Neural cell (in vitro differentiated cells): Measurements from ENCODE around the gene TMEM184A. TPM values are rescaled to one million over a fixed set of nuclear protein-coding genes. Genes with fewer than 3 reads are reported as not detected.

Source experiments
- H2AFZ ChIP-seq: fragments of 200-600, 300-800 bp; sonication (generic), shearing (Covaris generic); 2 replicates; pipeline ENCODE4 v1.6.0; 2014; ENCODE audit warnings: low read depth, mild to moderate bottlenecking, antibody characterized with exemption, low read length, moderate library complexity
- H3F3A ChIP-seq: fragments of 200-600 bp; shearing (Covaris generic); 2 replicates; pipeline ENCODE4 v1.6.1; 2016; ENCODE audit warnings: mild to moderate bottlenecking, moderate library complexity, mixed read lengths, antibody characterized with exemption, low read length; ENCODE audit not compliant: insufficient read depth, poor library complexity, severe bottlenecking
- H3K27ac ChIP-seq: fragments of 200-600, 300-800 bp; sonication (generic), shearing (Covaris generic); 2 replicates; pipeline ENCODE4 v1.5.1; 2014; ENCODE audit warnings: mild to moderate bottlenecking, low read length, moderate library complexity
- H3K27me3 ChIP-seq: fragments of 300-800, 200-600 bp; sonication (generic), shearing (Covaris generic); 2 replicates; pipeline ENCODE4 v1.6.0; 2014; ENCODE audit warnings: mild to moderate bottlenecking, low read depth, low read length, moderate library complexity; ENCODE audit not compliant: insufficient read depth
- H3K36me3 ChIP-seq: fragments of 300-800, 200-600 bp; sonication (generic), shearing (Covaris generic); 2 replicates; pipeline ENCODE4 v1.5.1; 2014; ENCODE audit warnings: mild to moderate bottlenecking, antibody characterized with exemption, low read length, moderate library complexity; ENCODE audit not compliant: insufficient read depth
- H3K4me2 ChIP-seq: fragments of 300-800, 200-600 bp; sonication (generic), shearing (Covaris generic); 2 replicates; pipeline ENCODE4 v1.6.0; 2014; ENCODE audit warnings: mild to moderate bottlenecking, low read length
- H3K4me3 ChIP-seq: fragments of 300-800, 200-600 bp; sonication (generic), shearing (Covaris generic); 2 replicates; pipeline ENCODE4 v1.5.1; 2014; ENCODE audit warnings: mild to moderate bottlenecking, low read length, moderate library complexity
- H3K79me2 ChIP-seq: fragments of 200-600 bp; shearing (Covaris generic); replicated peaks from 2 replicates; pipeline ENCODE4 v1.6.0; 2014; ENCODE audit warnings: mild to moderate bottlenecking, low read length, moderate library complexity; ENCODE audit not compliant: insufficient read depth
- H3K9ac ChIP-seq: fragments of 300-800, 200-600 bp; sonication (generic), shearing (Covaris generic); 2 replicates; pipeline ENCODE4 v1.6.1; 2016; ENCODE audit warnings: mild to moderate bottlenecking, low read length, mixed read lengths
- H3K9me2 ChIP-seq: fragments of 200-600 bp; shearing (Covaris generic); 2 replicates; pipeline ENCODE4 v1.6.1; 2016; ENCODE audit warnings: mild to moderate bottlenecking, low read length, mixed read lengths; ENCODE audit not compliant: insufficient read depth
- H3K9me3 ChIP-seq: fragments of 200-600, 300-800 bp; sonication (generic), shearing (Covaris generic); 2 replicates; pipeline ENCODE4 v1.6.1; 2016; ENCODE audit warnings: mild to moderate bottlenecking, mixed run types, low read length, moderate library complexity, mixed read lengths
- H4K20me1 ChIP-seq: fragments of 200-600 bp; shearing (Covaris generic); 2 replicates; pipeline ENCODE4 v1.6.1; 2016; ENCODE audit warnings: mild to moderate bottlenecking, mixed run types; ENCODE audit not compliant: insufficient read depth
- EP300 ChIP-seq: fragments of 450-650 bp; conservative IDR thresholded peaks from 2 replicates; pipeline ENCODE4 v1.6.1; 2014; ENCODE audit warnings: antibody characterized with exemption, mild to moderate bottlenecking, moderate library complexity; ENCODE audit not compliant: poor library complexity, severe bottlenecking
- EZH2 ChIP-seq: fragments of 200-600, 300-800 bp; shearing (Covaris generic), sonication (generic); IDR thresholded peaks from 2 replicates; pipeline ENCODE4 v1.6.1; 2014; ENCODE audit warnings: antibody characterized with exemption, low read length, borderline replicate concordance, mild to moderate bottlenecking; ENCODE audit not compliant: insufficient read depth, poor library complexity, severe bottlenecking
- MXI1 ChIP-seq: fragments of 450-650 bp; conservative IDR thresholded peaks from 2 replicates; pipeline ENCODE4 v1.6.1; 2014; ENCODE audit warnings: antibody characterized with exemption, mild to moderate bottlenecking; ENCODE audit not compliant: poor library complexity, severe bottlenecking
- POLR2AphosphoS5 ChIP-seq: IDR thresholded peaks from 2 replicates; pipeline ENCODE4 v1.6.1; 2012
- RAD21 ChIP-seq: fragments of 450-650 bp; conservative IDR thresholded peaks from 2 replicates; pipeline ENCODE4 v1.6.1; 2014; ENCODE audit warnings: antibody characterized with exemption, mild to moderate bottlenecking, moderate library complexity
- SMC3 ChIP-seq: fragments of 450-650 bp; conservative IDR thresholded peaks from 2 replicates; pipeline ENCODE4 v1.6.1; 2014; ENCODE audit warnings: antibody characterized with exemption, mild to moderate bottlenecking, moderate library complexity; ENCODE audit not compliant: poor library complexity
- TAF1 ChIP-seq: IDR thresholded peaks from 2 replicates; pipeline ENCODE4 v1.6.1; 2012; ENCODE audit warnings: low read depth
- polyA plus RNA-seq: library from polyadenylated mRNA; depleted of rRNA; stranded (reverse); fragments of >200 nt; gene quantifications from 2 replicates; pipeline ENCODE4 v1.2.3, GENCODE V29; 2014
- TF ChIP-seq, protein P1 (sequence below): IDR thresholded peaks from 2 replicates; pipeline ENCODE4 v1.6.1; 2012; ENCODE audit warnings: borderline replicate concordance
- TF ChIP-seq, protein P2 (sequence below): fragments of 450-650 bp; IDR thresholded peaks from 2 replicates; pipeline ENCODE4 v1.5.1; 2014; ENCODE audit warnings: antibody characterized with exemption, mild to moderate bottlenecking, moderate library complexity; ENCODE audit not compliant: poor library complexity, severe bottlenecking

The TMEM184A gene
- polyA plus RNA-seq, 1 donor from 2014 or later, result not detected

DNA sequence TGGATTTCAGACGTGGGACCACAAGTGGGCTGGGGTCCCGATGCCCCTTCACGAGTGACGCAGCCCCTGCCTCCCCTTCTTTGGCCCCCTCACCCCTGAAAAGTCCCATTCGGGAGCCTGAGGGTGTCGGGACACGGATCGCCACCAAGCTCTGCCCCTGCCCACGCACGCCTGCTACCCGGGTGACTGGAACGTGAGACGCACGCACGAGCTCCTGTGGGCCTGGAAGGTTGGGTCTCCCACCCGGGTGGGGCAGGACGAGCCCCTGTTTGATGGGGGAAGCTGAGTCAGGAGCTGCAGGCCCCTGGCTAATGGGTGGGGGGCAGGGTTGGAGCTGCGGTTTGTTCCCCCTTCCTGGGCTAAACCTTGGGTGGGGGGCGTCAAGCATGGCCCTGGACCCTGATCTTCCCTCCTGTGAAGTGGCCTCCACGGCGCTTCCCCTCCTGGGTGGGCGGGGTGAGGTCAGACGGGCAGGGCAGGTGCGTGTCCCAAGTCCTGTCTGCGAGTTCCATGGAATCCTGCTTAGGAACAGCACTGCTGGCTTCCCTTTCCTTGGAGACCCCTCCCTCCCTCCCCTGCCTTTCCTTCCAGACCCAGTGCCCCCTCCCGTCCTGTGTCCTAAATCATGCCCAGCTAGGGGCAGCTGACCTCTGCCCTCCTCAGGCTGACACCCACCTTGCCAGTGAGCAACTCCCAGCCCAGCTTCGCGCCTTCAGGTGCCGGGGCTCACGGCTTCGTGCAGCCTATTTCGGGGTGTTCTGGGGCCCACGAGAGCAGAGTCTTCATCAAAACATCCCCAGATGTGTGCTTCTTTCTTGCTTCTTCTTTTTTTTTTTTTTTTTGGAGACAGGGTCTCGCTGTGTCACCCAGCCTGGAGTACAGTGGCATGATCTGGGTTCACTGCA, 5.3 kb upstream of the TMEM184A start:
- no peaks in the 10 kb centered on the region for H3F3A ChIP-seq
- no peak overlapping the region for H3K4me2 ChIP-seq

DNA sequence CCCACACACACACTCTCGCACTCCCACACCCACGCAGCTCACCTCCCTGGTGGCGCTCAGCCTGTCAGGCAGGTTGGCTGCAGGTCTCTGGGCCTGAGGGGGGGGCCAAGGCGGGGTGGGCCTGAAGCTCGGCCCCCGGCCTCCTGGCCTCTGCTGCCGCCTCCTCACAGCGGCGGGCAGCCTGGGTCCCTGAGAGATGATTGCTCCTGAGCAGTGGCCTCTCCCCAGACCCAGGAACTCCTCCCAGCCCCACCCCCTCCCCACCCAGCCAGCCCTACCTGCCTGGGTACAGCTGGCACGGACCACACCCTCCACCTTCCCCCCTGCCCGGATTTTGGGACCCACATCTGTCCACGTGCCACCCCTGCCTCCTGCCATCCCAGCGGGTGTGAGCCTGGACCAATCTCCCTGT, 4.6 kb upstream of the TMEM184A start:
- Histone ChIP-seq H3K27me3 (no peaks in the 10 kb centered on the region), H4K20me1 (no peaks in the 10 kb centered on the region), H3K4me2 (no peak overlapping the region), H3F3A (no peaks in the 10 kb centered on the region), H2AFZ (no peak overlapping the region), H3K79me2 (no peaks in the 10 kb centered on the region), H3K9me2 (no peaks in the 10 kb centered on the region), H3K4me3 (no peak overlapping the region), H3K9ac (no peak overlapping the region), H3K27ac (no peak overlapping the region), H3K36me3 (no peaks in the 10 kb centered on the region), H3K9me3 (no peaks in the 10 kb centered on the region)
- no peak for TF ChIP-seq RAD21
- no peak for TF ChIP-seq SMC3
- no peak for TF ChIP-seq POLR2AphosphoS5
- TF ChIP-seq, protein P1, sequence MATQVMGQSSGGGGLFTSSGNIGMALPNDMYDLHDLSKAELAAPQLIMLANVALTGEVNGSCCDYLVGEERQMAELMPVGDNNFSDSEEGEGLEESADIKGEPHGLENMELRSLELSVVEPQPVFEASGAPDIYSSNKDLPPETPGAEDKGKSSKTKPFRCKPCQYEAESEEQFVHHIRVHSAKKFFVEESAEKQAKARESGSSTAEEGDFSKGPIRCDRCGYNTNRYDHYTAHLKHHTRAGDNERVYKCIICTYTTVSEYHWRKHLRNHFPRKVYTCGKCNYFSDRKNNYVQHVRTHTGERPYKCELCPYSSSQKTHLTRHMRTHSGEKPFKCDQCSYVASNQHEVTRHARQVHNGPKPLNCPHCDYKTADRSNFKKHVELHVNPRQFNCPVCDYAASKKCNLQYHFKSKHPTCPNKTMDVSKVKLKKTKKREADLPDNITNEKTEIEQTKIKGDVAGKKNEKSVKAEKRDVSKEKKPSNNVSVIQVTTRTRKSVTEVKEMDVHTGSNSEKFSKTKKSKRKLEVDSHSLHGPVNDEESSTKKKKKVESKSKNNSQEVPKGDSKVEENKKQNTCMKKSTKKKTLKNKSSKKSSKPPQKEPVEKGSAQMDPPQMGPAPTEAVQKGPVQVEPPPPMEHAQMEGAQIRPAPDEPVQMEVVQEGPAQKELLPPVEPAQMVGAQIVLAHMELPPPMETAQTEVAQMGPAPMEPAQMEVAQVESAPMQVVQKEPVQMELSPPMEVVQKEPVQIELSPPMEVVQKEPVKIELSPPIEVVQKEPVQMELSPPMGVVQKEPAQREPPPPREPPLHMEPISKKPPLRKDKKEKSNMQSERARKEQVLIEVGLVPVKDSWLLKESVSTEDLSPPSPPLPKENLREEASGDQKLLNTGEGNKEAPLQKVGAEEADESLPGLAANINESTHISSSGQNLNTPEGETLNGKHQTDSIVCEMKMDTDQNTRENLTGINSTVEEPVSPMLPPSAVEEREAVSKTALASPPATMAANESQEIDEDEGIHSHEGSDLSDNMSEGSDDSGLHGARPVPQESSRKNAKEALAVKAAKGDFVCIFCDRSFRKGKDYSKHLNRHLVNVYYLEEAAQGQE, result no peak
- TF ChIP-seq, protein P2, sequence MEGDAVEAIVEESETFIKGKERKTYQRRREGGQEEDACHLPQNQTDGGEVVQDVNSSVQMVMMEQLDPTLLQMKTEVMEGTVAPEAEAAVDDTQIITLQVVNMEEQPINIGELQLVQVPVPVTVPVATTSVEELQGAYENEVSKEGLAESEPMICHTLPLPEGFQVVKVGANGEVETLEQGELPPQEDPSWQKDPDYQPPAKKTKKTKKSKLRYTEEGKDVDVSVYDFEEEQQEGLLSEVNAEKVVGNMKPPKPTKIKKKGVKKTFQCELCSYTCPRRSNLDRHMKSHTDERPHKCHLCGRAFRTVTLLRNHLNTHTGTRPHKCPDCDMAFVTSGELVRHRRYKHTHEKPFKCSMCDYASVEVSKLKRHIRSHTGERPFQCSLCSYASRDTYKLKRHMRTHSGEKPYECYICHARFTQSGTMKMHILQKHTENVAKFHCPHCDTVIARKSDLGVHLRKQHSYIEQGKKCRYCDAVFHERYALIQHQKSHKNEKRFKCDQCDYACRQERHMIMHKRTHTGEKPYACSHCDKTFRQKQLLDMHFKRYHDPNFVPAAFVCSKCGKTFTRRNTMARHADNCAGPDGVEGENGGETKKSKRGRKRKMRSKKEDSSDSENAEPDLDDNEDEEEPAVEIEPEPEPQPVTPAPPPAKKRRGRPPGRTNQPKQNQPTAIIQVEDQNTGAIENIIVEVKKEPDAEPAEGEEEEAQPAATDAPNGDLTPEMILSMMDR, result no peak
- no peak for TF ChIP-seq MXI1
- no peak for TF ChIP-seq EZH2
- no peak for TF ChIP-seq EP300
- TF ChIP-seq TAF1, result no peak

More for the DNA sequence above, 5.3 kb upstream of the TMEM184A start:
- Histone ChIP-seq H3K9me3 (no peaks in the 10 kb centered on the region), H3K9ac (no peak overlapping the region), H3K27me3 (no peaks in the 10 kb centered on the region), H3K36me3 (no peaks in the 10 kb centered on the region), H3K9me2 (no peaks in the 10 kb centered on the region), H4K20me1 (no peaks in the 10 kb centered on the region), H2AFZ (no peak overlapping the region), H3K79me2 (no peaks in the 10 kb centered on the region), H3K4me3 (no peak overlapping the region), H3K27ac (no peak overlapping the region)
- TF ChIP-seq, protein P2, result no peak
- TF ChIP-seq EZH2 (no peak), RAD21 (no peak), MXI1 (no peak), TAF1 (no peak), POLR2AphosphoS5 (no peak), SMC3 (no peak), EP300 (no peak)
- TF ChIP-seq, protein P1, result no peak
